Thyroid gland (tissue), 4 donors: ENCODE results near the gene ADAMTSL1.

Experiments used
- CTCF ChIP-seq, 6 experiments: fragments of 200-600 bp in 3 of 6; fragments of 450-650 bp in 3 of 6; sonication (generic) in 3 of 6; IDR thresholded peaks; one replicate each; pipeline ENCODE4 v1.5.1; 2016 to 2019; ENCODE audit warnings: antibody characterized with exemption in 6 of 6, mild to moderate bottlenecking in 2 of 6, inconsistent platforms in 1 of 6, moderate library complexity in 1 of 6
- POLR2A ChIP-seq, 2 donors: fragments of 450-650 bp; IDR thresholded peaks; one replicate each; pipeline ENCODE4 v1.6.1; 2017; ENCODE audit warnings: antibody characterized with exemption in 2 of 2, mild to moderate bottlenecking in 2 of 2, moderate library complexity in 1 of 2

GRCh38 chr9:18673179-18673578 is 199.2 kb downstream of the ADAMTSL1 start:
- TF ChIP-seq CTCF (IDR thresholded peaks at IDR 0.05) = no peak
- TF ChIP-seq POLR2A (IDR thresholded peaks at IDR 0.05) = no peak
